ENCODE measurements around the gene C16orf92.

- TF ChIP-seq CTCF (IDR thresholded peaks at IDR 0.05; ENCODE audit: insufficient read depth, low read length, poor library complexity, severe bottlenecking) (no peak), EZH2phosphoT487 (conservative IDR thresholded peaks at IDR 0.05; ENCODE audit: low read length) (no peak)
Observed at GRCh38 chr16:30028438-30029076, 5.6 kb downstream of the C16orf92 start.
